DMS79 (cell line): ENCODE measurements around the gene PIGL.

Source experiments
- DNase-seq: peaks from one replicate; lab custom pipeline; 2025; lab: John Stamatoyannopoulos, UW

Gene PIGL

GRCh38 chr17:16353317-16354174 lies 136.5 kb downstream of the PIGL start, which contains the start of gene CENPV:
Gene CENPV, minus strand, starts transcription at chr17:16353469. Its CDS starts 33 bp downstream, at chr17:16353436.
- DNase-seq, result peak; percentile 34

GRCh38 chr17:16354585-16354984 lies 137.6 kb downstream of the PIGL start:
- no peak for DNase-seq

GRCh38 chr17:16358394-16358793 lies 141.4 kb downstream of the PIGL start:
- no peak for DNase-seq

GRCh38 chr17:16361874-16362273 lies 144.9 kb downstream of the PIGL start:
- DNase-seq, result no peak

GRCh38 chr17:16363749-16364536 lies 146.9 kb downstream of the PIGL start:
- peak; percentile 19 for DNase-seq

GRCh38 chr17:16364625-16365024 lies 147.6 kb downstream of the PIGL start:
- DNase-seq, result no peak

- DNase-seq, result no peak
These were observed 154.7 kb downstream of the PIGL start for GRCh38 chr17:16371742-16372141.

- no peak for DNase-seq
These were observed 157.3 kb downstream of the PIGL start for GRCh38 chr17:16374146-16374938.
